Stimulated activated CD4-positive, alpha-beta T cell treated with anti-CD3 and anti-CD28 coated beads, TNF-alpha, amount 100 ng/mL, for 48 hours (primary cell): ENCODE measurements around the gene RND1.

Experiments used
- DNase-seq, 3 donors: peaks; one replicate each; pipeline ENCODE4 v3.0.0-alpha.2; 2020; ENCODE audit warnings: low read depth in 3 of 3

RND1 gene

DNA sequence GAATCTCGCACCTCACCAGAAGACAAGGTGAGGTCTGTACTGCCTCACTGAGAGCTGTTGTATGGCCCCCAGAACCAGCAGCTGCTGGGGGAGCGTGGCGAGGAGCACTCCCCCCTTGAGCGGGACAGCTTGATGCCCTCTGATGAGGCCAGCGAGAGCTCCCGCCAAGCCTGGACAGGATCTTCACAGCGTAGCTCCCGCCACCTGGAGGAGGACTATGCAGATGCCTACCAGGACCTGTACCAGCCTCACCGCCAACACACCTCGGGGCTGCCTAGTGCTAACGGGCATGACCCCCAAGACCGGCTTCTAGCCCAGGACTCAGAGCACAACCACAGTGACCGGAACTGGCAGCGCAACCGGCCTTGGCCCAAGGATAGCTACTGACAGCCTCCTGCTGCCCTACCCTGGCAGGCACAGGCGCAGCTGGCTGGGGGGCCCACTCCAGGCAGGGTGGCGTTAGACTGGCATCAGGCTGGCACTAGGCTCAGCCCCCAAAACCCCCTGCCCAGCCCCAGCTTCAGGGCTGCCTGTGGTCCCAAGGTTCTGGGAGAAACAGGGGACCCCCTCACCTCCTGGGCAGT lies 38.1 kb downstream of the RND1 start:
- no peak for DNase-seq

GRCh38 chr12:48827026-48827425 lies 38.6 kb downstream of the RND1 start:
- DNase-seq, result no peak

GRCh38 chr12:48826209-48826855 lies 39.3 kb downstream of the RND1 start:
- no peak for DNase-seq

DNA sequence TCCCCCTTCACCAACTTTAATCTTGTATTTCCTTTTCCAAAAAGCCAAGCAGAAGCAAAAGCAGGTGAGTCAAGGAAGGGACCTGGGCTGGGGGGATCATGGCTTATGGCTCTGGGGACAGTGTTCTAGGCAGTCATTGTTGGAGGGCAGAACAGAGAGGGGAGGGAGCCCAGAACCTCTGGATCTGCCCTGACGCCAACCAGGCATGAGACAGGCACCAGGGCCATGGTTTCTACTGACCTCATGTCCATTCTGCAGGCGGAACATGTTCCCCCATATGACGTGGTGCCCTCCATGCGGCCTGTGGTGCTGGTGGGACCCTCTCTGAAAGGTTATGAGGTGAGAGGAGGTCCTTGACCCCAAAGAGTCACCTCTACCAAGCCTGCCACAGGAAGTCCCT lies 40.8 kb downstream of the RND1 start:
- DNase-seq, result no peak

GRCh38 chr12:48824112-48824511 lies 41.6 kb downstream of the RND1 start:
- no peak for DNase-seq

DNA sequence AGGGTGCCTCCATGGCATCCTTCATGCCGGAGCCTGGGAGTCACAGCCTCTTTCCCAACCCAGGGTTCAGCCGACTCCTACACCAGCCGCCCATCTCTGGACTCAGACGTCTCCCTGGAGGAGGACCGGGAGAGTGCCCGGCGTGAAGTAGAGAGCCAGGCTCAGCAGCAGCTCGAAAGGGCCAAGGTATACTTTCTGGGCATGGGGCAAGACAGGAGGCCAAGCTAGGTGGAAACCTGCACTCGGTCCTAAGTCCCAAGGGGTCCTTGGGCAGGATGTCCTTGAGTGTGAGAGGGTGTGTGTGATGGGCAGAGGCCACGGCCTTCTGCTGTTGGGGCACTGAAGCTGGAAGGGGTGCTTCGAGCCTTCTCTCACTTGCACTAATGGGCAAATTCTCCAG lies 42.4 kb downstream of the RND1 start:
- no peak for DNase-seq

DNA sequence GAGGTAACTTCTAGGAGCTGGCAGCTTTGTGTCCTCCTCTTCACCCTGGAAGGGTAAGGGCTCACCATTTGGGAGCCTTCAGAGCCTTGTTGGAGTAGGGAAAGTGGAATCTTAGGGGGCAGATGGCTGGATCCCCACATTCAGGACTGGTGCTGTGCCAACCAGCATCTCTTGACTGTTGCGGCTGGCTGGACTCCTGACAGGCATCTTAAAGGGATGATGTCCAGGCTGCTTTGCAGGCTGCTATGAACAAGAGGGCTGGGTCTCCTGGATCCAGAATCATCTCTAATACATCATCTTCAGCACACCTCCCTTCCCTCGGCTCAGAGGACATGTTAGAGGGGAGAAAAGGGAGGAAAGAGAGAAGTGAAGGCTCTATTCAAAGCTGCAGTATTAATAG lies 43.0 kb downstream of the RND1 start:
- DNase-seq, result no peak

DNA sequence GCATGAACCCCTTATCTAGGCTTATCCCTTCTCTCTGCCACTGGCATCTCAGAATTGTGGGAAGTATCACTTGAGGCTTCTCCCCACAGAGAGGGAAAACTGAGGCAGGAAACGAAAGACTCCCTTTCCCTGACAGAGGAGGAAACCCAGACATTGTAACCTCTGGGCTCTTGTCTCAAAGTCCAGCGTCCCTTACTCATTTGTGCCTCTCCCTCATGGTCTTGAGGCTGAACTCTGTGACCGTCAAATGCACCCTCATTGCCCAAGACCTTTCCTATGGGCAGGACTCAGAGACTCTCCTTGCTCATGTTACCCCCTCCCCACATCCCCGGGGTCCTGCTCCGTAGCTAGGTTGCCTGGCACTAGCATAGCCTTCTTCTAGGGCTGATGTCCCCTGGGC lies 43.5 kb downstream of the RND1 start:
- DNase-seq, result no peak

DNA sequence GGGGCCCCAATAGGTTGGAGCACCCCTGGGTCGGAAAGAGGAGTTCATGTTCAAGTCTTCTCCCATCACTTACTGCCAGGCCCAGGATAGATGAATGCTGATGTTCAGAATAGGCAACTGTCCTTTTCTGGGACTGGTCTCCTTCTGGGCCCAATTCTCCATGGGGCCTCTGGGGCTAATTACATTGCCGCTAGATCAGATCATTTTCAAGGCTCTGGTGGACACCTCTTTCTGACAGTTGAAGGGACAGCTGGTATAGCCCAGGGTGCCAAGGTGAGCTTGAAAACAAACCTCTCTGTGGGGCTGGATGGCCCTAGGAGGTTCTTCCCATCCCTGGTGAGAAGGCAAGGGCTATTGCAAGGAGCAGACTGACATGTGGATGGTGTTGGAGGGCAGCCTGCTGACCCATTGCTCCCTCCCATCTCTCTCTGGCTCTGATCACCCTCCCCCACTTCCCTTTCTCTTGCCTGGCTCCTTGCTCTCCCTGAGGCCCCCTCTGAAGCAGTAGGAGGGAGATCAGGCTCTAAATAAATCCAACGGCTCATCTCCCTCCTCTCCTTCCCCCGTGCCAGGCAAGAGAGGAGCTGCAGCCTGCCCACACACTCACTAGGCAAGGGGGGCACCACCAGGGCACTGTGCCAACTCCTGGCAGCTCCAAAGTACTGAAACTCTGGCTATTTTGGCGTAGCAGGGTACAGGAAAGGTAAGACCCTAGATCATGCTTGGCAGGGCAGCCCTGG lies 45.5 kb downstream of the RND1 start:
- no peak for DNase-seq

GRCh38 chr12:48818831-48819590 lies 46.7 kb downstream of the RND1 start:
- no peak for DNase-seq

- DNase-seq, result peak; percentile 49 to 79 (median 49)
Observed at GRCh38 chr12:48817873-48818830, 47.5 kb downstream of the RND1 start, which contains the start of gene CACNB3. TSS of gene CACNB3 (plus strand) at chr12:48818496. CDS start at chr12:48818930, 434 bp downstream.

DNA sequence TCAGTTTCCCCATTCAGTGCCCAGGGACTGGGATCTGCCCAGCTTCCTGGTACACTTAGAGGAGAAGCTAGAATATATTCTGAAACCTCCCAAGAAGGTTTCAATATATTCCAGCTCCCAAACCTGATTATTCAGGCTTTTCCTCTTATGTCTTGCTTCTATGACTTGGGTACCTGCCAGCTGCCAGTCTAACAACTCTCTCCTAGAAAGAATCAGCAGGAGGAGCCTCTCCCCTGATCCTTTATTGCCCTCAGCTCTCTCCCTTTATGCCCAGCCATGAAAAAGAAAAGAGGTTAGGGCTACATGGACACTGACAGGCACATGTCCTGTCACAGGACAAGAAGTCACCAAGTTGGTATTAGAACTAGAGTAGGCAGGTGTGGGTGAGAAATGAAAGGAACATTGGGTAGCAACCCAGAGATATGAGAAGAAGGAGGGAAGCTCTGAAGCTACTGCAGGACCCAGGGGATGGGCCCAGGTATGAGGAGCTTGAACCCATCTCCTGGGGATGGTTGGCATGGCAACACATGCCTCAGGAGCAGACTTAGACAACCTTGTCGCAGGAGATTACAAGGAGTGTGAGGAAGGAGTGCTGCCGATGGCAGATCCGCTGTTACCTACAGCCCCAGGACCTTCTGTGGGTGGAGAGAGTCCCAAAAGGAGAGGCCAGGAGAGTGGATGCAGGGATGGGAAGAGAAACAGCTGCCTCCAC lies 49.4 kb downstream of the RND1 start:
- DNase-seq, result no peak

GRCh38 chr12:48815126-48816110 lies 50.3 kb downstream of the RND1 start:
- DNase-seq, result peak in 2 of 3 donors; percentile 16 to 41

DNA sequence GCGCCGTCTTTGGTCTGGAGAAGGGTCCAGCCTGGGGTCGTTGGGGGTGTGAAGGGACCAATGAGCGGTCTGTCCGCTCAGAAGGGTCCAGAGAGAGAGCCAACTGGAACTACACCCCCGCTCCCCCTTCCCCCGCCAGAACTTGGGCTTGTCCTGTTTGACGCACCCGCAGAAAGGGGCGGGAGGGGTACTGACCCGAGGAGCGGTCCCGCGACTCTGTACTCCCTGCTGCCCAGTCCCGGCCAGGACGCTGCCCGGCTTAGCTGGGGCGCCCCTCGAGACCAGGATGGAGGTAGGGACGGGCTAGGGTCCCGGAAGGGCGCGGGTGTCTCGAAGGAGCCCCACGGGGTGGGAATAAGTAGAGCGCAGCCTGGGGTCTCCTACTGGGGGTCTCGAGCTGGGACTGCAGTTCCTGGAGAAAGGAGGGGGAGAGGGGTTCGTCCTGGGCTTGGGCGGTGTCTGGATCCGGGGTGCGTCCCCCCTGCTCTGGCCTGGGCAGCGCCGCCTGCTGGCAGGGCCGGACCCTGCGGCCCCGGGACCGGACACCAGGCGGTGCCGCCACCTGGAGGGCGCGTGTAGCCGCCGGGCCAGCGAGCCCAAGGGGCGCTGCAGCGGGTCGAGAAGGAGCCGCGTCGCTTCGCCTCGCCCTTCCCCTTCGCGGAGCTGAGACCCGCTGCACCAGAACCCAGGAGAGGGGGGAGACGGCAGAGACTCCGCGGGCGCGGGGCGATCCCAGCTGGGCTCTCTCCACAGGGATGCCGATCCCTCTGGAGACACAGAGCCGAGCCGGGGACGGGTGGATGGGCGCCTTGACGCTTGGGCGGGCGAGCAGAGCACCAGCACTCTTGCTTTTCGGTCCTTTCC lies 51.2 kb downstream of the RND1 start:
- peak; percentile 49 to 78 (median 72) for DNase-seq

DNA sequence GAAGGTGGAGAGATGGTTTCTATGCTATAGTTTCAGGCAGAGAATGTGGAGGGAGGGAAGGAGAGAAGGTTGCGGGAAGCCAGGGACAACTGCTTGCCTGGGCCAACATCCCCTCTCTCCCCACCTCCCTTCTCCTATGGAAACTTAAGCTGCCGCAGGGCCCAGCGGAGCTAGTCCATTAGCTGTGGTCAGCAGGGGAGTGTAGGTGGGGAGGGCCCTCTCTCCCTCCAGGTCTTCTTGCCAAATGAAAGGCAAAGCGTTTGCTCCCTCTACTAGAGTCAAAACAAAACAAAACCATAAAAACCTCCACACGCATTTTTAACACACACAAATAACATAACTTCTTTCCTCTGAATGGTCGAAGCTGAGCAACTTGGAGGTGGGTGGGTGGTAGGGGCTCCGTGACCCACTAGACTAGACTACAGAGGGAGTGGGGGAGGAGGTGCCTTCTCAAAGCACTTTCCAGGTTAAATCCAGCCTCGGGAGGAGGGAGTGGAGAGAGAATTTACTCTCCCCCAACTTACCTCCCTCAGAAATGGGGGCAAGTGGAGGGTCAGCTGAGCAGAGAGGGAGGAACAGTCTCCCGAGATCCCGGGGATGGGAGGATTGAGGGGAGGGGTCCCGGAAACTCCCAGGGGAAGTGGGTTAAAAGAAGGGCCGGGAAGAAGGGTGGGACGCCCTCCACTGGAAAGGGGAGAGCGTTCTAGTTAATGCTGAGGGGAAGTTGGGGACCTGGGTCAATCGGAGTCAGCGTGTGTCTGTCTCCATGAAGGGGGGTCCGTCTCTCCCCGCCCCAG lies 52.0 kb downstream of the RND1 start:
- no peak for DNase-seq

DNA sequence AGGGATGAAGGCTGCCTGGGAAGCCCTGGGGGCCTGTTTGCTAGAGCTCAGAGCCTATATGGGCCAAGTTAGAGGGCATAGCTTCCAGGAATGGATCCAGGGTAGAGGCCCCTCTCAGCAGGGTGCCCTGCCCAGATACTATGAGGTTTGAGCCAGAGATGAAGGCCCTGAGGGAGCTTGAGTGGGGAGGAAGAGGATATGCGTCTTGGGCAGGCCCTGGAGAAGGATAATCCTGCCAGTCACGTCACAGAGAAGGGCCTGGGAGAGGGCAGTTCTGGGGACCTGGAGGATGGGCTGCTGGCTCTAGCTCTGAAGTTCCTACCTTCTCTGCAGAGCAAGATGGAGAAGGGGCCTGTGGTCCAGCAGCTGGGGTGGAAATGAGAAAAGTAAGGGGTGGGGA lies 53.3 kb downstream of the RND1 start:
- no peak for DNase-seq

GRCh38 chr12:48811437-48812090 lies 54.1 kb downstream of the RND1 start:
- DNase-seq, result no peak
